ENCODE data around the gene BICD1.

DNA sequence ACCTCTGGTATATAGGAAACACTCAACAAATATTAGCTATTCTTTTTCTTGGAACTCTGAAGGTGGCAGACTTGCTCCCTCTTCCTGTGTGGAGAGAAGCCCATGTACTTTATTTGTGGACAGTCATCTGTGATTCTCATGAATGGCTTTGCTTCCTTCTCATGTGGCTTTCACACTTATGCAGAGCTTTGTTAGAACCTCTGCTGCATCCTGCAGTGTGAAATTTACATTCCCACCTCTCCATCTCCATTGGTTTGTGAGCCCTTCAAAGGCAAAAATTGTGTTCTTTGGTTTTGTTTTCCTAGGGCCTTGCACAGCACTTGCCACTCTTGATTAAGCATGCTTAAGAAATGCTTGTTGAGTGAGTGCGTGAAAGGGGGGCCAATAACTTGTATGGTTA, 51.9 kb downstream of the BICD1 start:
- TF ChIP-seq, protein P1, sequence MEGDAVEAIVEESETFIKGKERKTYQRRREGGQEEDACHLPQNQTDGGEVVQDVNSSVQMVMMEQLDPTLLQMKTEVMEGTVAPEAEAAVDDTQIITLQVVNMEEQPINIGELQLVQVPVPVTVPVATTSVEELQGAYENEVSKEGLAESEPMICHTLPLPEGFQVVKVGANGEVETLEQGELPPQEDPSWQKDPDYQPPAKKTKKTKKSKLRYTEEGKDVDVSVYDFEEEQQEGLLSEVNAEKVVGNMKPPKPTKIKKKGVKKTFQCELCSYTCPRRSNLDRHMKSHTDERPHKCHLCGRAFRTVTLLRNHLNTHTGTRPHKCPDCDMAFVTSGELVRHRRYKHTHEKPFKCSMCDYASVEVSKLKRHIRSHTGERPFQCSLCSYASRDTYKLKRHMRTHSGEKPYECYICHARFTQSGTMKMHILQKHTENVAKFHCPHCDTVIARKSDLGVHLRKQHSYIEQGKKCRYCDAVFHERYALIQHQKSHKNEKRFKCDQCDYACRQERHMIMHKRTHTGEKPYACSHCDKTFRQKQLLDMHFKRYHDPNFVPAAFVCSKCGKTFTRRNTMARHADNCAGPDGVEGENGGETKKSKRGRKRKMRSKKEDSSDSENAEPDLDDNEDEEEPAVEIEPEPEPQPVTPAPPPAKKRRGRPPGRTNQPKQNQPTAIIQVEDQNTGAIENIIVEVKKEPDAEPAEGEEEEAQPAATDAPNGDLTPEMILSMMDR (IDR thresholded peaks at IDR 0.05; ENCODE audit: borderline replicate concordance, extremely low read depth, low read length, poor library complexity, severe bottlenecking): no peak
- no peak for TF ChIP-seq EZH2 (IDR thresholded peaks at IDR 0.05; ENCODE audit: borderline replicate concordance, low read depth, low read length, severe bottlenecking)

Data from DND-41 (cell line).